T-helper 2 cell (primary cell): ENCODE data around the gene UQCRC1.

Experiments
- DNase-seq, 5 experiments: peaks; one replicate each; pipeline versions ENCODE4 v3.0.0 to v3.0.0-alpha.2; 2012 to 2022

UQCRC1 gene

DNA sequence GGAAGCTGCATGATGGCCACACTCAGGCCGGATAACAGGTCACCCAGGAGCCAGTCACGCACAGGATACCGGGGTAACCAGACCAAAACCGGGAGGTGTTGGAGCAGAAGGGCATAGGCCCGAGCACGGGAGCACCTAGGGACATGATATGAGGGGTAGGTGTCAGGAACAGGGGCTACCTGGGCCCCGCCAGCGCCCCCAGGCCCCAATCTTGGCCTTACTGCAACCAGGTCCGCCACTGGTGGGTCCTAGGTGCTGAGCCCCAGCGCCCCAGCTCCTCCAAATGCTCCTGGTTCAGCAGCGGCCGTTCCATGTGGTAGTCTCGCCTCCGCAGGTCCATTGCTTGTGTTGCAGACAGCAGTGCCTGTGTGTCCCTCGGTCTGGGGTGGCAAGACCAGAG lies 23.8 kb upstream of the UQCRC1 start:
- no peak for DNase-seq

DNA sequence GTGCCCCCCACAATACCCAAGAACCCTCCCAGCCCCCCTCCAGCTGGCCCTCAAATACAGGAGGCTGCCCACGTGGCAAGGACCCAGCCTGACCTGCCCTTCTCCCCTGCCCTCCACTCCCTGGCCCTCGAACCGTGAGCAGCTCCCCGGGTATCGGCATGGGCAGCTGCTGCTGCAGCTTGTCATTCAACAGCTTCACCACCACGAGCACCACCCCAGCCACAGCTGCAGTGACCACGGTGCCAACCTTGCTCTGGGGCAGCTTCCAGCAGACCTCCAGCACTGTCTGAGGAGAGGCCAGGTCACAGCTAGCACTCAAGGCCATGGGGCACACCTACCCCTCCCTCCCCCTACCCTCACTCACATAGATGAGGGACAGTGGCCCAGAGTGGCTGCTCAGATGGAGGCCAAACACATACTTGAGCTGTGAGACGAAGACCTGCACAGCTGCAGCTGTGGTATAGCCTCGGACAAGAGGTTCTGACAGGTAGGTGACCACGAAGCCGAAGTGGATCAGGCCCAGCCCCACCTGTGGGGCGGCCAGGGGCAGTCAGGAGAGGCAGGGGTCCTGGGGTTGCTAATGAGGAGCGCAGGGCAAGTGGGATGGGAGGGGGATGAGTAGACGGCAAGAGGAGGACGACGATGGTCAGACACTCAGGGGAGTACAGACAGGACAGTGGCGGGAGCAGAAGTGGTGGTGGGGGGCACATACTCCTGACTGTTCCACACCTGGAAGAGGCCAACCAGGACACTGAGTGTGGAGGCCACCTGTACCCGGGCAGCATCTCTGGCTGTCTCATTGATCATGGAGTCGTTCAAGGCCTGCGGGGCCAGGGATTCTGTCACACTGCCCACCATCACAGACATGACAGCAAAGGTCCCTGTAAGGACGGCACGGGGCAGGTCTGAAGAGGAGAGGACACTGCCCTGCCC lies 22.3 kb upstream of the UQCRC1 start:
- DNase-seq = no peak

GRCh38 chr3:48630833-48631232 lies 21.4 kb upstream of the UQCRC1 start:
- DNase-seq = no peak

GRCh38 chr3:48630407-48630806 lies 21.0 kb upstream of the UQCRC1 start:
- DNase-seq = no peak

DNA sequence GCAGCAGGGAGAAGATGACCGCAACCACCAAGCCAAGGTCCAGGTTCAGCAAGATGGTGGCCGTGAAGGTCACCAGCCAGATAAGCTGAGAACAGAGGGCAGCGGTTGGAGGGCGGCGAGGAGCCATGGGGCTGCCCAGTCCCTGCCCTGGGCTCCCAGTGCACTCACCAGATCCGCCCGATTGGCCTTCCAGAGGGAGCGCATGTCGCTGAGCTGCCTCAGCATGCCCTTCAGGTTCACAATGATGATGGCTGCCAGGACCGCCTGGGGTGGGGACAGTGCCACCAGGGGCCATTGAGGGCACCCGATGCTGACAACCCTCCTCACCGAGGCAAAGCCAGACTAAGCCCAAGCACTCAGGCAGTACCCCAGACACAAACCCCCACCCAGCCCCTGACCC lies 20.4 kb upstream of the UQCRC1 start:
- DNase-seq = no peak

DNA sequence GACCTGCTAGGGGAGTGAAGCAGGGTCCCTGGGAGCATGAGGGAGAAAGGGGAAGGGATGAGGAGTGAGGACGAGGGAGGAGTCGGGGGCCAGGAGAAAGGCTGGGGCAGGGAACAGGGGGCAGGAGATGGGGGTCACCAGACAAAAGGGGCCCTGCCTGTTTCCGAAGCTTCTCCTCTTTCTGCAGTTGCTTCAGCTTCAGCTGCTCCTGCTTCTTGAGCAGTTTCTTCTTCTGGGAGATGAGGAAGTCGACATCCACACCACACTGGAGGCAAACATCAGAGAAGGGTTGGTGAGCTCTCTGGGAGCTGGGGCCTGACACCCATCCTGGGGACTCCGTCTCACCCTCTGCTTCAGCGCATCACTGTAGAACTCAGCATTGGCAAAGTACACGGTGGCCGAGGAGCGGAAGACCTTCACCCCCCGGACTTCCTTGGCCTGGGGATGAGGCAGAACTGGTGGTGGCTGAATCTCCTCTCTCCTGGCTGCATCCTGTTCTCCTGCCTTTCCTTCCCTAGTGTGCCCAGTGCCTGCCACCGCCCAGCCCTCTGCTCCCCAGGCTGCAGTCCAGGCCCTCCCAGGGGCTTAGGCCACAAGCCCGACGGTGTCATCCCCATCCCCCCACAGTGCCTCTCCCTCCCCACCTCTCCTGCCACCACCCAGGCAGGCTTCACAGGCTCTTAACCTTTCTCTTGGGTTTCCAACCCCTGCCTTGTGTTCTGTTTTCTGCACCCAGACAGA lies 19.0 kb upstream of the UQCRC1 start:
- no peak for DNase-seq

DNA sequence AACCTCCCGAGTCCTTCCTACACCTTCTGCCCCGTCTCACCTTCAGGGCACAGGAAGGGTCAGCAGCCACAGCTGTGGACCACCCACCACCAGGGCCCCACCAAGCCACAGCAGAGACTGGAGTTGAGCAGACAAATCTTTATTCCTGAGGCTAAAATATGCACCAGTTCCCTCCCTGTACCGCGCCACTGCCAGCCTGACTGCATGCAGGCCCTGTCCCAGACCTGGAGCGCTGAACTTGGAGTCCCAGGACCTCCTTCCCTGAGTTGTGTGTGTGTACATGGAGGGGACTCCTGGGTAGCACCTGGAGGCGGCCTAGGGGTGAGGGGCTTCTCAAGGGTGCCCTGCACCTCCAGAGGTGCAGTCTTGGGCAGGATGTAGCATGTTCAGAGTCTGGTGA lies 16.2 kb upstream of the UQCRC1 start:
- DNase-seq = no peak

DNA sequence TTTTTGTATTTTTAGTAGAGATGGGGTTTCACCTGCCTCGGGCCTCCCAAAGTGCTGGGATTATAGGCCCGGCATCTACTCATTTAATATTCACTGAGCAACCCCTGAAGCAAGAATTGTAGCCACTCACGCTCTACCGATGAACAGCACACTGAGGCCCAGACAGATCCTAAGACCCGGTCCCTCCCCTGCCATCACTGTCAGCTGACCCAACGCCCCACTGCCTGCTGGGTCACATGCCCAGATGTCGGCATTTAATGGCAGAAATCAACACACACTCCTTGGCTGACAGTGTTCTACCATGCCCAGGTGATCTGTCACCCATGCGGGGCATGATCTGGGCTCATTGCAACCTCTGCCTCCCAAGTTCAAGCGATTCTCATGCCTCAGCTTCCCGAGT lies 15.3 kb upstream of the UQCRC1 start:
- DNase-seq = no peak

DNA sequence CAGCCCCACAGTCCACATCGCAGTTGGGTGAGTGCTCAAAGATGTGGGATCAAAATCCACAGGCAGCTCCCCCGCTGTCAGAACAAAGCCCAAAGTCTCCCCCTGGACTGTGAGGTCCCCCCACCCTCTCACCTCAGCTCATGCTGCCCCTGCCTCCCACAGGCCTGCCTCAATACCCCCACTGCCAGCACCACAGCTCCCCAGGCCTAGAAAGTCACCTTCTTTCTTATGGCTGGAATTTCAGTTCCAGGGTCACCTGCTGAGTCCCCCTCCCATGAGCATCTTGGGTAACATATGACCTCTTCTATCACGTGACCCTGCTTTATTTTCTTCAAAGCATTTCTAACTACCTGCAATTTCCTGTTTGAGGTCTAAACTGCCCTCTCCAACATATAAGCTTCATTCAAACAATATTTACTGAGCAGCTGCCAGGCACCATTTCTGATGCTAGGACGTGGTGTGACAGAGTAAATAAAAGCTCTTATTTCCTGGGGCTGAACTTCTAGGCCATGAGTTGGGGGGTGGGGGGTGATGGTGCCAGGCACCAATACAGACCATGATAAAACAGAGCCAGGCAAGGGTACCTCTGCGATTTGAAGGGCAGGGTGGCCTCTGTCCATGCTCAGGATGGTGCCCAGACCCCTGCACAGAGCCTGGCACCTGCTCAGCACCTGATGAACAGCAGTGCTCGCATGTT lies 14.6 kb upstream of the UQCRC1 start:
- DNase-seq = peak in 1 of 5 experiments; percentile 36

DNA sequence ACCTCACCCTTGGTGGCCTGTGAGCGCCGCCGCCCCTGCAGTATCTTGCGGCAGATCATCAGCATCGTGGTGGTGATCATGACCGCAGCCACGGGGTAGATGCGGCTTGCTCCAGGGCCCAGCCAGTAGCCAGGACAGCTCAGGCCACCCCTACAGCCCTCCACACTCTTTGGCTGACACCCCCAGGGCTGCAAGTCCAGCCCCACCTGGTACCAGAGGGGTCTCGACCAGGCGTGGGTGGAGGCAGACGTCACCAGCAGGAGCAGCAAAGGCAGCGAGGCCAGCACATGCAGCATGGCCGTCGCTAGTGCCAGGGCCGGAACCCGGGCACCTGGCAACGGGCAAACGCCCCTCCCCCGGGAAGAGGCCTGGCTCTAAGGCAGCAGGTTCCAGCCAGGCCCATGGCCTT lies 12.0 kb upstream of the UQCRC1 start, which contains the start of gene TMEM89:
Gene TMEM89, minus strand, starts transcription at position 309 of the 409 bp plus-strand sequence. Its CDS starts 13 bp downstream, at position 296.
- no peak for DNase-seq

DNA sequence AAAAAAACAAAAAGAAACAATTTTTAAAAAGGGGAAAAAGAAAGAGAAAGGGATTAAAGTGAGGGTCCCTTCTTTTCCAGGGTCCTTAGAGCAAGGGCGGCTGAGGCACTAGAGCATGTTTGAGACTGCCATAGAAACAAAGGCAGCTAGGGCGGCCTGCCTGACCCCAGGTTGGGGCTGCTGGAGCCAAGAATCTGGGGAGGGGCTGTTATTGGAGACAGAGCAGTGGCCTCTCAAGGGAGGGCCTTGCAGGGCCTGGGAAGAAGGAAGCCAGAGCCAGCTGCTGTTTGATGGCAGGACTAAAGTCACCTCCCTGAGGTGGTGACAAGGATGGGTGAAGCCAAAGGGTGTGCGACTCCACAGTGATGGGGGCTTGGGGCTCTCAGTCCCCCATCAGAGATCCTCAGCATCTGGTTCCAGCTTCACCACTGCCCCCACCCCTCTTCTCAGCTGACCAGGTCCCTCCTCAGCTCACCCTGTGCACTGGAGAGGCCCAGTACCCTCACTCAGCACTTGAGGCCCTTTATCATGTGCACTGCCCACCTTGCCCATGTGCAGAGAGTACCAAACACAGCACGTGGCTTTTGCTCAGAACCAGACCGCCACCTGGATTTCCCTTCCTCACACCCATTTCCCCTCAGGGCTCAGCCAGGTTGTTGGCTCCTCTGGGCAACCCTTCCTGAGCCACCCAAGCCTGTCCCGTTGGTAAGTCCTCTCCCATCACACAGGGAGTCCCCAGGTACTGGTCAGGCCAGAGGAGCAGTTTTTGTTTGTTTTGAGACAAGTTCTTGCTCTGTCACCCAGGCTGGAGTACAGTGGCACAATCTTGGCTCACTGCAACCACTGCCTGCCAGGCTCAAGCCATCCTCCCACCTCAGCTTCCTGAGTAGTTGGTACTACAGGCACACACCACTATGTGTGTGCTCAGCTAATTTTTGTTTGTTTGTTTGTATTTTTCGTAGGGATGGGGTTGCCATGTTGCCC lies 10.4 kb upstream of the UQCRC1 start:
- DNase-seq = no peak

DNA sequence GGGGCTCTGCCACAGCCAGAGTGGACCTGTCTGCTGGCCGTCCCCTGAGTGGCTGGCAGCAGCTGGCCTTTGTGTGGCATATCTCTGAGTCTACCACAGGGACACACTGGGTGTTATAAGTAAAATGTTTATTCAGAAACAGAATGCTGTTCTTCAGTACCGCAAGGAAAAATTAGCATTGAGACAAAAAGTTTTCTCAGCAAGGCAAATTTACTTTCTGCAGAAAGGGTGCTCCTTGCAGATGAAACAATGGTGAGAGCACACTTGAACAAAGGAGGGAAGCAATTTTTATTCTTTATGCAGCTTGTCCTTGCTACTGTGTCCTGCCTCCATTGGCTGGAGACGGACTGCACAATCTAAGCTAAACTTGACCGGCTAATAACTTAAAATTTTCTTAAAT lies 8.1 kb upstream of the UQCRC1 start:
- DNase-seq = no peak

DNA sequence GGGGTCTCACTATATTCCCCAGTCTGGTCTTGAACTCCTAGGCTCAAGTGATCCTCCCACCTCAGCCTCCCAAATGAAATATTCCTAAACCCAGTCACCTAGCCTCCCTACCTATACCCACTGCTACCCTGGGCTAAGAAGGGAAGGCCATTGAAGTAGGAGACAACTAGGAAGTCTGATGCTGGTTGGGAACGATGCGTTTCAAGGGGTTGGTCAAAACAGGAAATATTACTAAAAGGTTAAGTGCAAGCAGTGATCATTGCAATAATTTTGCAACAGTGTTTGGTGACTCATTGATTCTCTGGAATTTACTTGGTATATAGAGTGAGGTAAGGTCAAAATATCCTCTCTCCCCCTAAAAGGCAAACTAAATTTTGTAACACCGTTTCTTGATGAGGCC lies 4.6 kb upstream of the UQCRC1 start:
- peak in 1 of 5 experiments; percentile 63 for DNase-seq

GRCh38 chr3:48612309-48612708 lies 2.9 kb upstream of the UQCRC1 start:
- no peak for DNase-seq

DNA sequence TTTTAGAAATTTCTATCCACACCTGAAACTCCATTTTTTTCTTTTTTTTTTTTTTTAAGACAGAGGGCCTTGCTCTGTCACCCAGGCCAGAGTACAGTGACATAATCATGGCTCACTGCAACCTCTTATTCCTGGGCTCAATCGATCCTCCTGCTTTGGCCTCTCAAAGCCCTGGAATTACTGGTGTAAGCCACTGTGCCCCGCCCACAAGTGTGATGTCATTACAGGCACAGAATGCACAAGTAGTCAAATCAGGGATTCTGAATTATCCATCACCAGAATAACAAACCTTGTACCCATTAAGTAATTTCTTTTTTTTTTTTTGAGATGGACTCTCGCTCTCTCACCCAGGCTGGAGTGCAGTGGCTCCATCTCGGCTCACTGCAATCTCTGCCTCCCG lies 1.9 kb downstream of the UQCRC1 start:
- DNase-seq = no peak

- DNase-seq = no peak
These were observed 7.8 kb downstream of the UQCRC1 start for GRCh38 chr3:48601622-48601994.

DNA sequence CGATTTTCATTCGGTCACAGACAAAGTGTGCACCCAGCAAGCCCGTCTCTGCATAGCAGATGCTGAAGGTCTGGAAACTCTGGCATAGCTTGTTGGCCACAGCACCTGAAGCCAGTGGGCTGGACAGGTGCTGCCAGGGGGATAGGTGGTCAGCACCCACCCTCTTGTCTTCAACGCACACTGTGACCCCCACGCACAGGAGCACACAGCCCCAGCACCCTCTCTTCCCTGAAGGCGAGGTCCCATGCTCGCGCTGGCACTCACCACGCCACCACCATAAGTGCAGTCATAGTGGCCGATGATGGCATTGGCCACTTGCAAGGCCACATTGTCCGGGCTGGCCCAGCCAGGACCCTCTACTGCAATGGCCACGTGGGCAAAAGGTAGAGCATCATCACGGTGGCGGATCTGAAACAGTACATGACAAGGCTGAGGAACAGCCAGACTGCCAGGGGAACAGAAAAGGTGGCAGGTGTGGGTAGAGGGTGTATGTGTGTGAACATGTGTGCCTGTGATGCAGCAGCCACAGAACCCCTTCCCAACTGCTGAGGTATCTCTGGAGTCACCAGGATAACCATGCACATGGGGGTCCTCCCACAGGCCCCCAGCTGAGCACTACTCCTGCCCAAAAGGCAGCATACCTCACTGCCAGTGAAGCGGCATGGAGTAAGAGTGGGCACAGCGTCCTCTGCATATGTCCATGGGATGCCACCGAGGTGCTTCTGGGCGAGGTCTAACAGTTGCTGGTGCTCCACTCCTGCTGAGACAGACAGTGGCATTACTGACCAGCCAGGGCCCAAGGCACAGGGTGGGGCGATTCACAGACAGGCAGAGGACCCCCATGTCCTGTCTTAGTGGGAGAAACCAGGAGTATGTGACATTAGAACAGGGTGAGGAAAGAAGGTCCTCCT lies 8.5 kb downstream of the UQCRC1 start:
- no peak for DNase-seq

DNA sequence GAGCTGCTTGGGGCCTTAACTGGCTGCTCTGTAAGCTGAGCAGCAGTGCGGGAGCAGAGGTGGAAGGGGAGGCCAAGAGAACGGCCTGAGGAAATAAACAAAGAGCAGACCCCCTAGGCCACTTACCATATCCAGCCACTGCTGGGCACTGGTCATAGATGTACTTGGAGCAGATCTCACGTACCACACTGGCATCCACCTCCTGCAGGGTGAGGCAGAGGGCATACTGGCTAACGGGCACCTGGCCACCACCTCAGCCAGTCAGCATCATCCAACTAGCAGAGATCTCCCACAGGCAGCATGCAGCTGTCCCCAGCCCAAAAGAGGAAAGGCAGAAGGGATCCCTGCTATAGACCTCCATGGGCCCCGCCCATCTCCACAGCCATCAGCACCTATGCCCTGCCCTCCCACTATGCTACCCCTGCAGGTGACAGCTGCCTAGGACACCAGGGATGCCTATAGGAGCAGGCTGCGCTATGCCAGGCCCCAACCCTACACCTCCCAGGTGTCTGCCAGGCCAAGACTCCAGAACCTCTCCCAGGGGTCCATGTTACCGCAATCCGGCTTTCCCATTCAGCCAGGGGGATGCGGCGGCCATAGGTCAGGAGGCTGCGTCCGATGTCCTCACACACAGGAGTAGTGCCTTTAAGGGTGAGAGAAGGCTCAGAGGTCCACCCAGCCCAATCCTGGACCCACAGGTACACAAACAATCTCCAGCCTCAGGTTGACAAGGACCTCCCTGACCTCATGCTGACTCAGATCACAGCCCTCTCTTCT lies 9.7 kb downstream of the UQCRC1 start:
- no peak for DNase-seq

DNA sequence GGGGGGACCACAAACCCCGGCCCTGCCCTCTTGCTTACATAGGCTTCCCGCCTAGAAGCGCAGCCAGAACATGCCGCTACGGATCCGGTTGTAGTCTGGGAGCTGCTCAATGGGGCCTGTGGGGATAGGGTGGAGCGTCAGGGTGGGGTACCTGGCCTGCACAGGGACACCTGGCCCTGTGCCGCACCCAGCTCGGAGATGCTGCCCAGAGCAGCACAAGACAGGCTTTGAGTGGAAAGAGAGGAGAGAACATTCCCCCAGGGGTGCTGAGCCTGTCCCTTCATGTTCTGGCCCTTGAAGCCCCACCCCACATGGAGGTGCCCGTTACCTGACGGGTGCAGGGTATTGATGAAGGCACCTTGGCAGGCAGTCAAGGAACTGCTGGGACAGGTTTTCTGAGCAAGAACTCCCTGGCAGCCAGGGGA lies 10.4 kb downstream of the UQCRC1 start:
- no peak for DNase-seq
